NCI-H2171 (cell line): ENCODE measurements around the gene MFSD12.

Experiments used
- DNase-seq: peaks from one replicate; lab custom pipeline; 2025; lab: John Stamatoyannopoulos, UW

The MFSD12 gene

DNA sequence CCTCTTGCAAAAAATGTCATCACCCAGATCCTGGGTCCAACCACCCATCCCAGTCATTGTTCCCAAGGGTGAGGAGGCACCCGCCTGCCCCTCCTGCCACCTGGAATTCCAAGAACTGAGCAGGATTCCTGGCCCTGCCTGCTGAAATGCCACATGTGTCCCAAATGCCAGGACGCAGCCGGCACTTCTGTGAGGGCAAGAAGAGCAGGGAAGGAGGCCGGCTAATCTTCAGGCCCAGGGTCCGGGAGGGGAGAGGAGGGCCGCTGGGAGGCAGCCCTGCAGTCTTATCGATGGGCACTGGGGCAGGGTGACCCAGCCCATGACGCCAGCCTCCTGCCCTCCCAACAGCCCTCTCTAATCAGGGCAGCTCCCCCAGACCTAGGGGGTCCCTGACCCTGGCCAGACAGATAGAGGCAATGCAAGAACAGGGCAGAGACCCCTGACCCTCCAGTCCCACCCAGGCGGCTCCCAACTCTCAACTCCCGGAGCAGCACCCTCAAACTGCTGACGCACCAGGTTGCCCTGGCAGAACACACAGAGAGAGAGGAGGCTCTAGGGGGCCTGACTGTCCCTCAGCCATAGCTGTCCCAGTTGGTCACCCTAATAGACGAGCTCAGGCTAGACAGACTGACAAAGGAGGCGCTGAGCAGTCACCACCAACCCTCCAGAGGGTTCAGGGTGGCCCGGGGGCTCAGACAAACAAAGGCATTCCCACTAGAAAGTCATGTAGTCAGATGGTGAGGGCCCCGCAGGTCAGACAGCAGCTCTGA is 1.5 kb downstream of the MFSD12 start:
- no peak for DNase-seq

DNA sequence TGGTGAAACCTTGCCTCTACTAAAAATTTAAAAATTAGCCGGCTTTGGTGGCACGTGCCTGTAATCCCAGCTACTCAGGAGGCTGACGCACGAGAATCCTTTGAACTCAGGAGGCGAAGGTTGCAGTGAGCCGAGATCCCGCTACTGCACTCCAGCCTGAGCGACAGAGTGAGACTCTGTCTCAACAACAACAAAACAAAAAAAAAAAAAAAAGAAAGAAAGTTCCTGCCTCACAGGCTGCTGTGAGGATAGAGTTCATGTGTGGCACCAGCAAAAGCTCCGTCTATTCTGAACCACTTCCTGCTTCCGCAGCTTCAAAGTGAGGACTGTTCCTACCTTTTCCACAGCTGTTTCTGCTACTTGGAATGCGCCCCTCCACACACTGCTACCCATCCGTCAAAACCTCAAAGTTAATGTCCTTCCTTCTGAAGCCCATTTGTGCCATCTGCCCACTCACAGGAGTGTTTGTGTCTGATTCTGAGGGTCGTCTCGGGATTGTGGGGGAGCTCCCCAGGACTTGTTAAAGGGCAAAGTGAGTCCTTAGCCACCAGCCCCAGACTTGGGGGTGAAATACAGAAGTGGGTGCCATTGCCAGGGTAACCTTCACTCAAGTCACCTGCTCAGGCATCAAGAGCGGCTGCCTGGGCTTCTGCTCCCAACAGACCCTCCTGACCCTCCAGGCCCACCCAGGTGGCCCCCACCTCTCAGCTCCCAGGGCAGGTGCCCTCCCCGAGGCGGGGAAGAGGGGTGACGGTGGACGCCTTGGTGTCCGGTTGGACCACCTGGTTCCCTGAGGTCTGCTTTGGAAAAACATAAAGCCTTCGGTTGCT is 2.9 kb downstream of the MFSD12 start:
- no peak for DNase-seq

DNA sequence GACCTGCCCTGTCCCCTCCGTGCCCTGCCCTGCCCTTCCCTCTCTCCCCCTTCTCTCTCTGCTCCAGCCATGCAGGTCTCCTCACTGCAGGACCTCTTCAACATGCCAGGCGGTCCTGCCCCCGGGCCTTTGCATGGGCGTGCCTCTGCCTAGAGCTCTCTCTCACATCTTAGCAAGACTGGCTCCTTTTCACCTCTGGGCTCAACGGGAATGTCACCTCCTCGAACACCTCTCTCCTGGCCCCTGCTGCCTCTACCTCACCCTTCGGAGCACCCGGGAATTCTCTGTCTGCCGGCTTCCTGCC is 5.6 kb downstream of the MFSD12 start:
- DNase-seq = no peak

DNA sequence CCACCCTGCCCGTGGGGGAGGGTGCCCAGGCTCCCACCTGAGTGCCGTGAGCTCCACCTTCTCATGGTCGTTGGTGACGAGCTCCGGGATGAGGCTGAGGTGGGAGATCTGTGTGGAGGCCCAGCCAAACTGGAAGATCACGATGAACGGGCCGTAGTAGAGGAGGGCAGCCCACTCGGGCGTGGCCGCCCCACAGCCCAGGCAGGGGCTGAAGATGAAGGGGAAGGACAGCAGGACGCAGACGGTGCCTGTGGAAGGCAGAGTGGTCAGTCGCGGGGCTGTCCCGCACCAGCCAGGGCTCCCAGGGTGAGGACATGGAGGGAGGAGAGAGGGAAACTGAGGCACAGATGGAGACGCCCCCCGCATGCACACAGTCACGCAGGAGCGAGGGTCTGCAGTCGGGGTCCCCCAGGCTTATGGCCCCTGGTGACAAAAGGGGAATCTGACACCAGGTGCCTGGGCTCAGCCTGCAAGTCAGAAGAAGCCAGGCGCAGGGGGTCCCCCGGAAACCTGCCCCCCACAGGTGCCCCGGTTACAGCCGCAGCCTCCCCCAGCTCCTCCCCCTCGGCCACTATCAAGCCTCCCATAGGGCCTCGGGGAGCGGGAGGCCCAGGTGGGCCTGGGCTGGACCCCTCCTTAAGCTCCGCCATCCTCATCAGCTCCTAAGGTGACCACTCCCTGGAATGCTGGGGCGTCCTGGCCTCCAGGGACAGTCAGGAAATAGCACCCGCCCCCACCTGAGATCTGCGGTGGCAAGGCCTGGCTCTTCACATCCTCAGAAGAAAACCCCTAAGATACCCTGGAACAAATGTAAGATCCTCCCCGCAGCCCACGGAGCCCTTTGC is 6.2 kb downstream of the MFSD12 start:
- DNase-seq = no peak

DNA sequence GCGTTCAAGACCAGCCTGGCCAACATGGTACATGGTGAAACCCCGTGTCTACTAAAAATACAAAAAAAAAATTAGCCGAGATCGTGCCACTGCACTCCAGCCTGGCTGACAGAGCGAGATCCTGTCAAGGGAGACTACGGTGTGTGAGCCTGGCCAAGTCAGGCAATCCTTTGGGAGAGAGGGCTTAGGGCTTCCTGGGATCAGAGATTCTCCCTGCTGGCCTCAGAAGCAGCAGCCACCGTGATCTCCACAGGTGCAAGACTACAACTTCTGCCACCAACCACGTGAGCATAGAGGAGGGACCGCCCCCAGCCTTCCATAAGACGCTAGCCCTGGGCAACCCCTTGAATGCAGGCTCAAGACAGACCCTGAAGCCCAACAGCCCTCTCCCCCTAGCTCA is 7.6 kb downstream of the MFSD12 start:
- DNase-seq = no peak

DNA sequence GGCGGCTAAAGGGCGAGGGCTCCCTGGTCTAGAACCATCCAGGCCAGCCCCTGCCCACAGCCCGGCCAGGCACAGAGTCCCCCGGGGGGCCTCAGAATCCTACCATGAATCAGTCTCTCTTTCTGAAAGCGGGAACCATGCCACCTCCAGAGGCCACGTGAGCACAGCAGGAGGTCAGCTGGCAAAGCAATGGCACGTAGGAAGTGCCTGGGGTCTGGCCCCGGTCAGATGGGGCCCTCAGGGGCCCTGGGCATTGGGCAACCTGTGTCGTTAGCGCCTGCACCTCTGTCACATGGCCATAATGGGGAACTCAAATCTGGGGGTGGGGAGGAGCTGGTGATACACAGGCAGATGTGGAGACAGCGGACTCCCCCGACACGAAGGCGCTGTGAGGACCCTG is 8.8 kb downstream of the MFSD12 start:
- no peak for DNase-seq

DNA sequence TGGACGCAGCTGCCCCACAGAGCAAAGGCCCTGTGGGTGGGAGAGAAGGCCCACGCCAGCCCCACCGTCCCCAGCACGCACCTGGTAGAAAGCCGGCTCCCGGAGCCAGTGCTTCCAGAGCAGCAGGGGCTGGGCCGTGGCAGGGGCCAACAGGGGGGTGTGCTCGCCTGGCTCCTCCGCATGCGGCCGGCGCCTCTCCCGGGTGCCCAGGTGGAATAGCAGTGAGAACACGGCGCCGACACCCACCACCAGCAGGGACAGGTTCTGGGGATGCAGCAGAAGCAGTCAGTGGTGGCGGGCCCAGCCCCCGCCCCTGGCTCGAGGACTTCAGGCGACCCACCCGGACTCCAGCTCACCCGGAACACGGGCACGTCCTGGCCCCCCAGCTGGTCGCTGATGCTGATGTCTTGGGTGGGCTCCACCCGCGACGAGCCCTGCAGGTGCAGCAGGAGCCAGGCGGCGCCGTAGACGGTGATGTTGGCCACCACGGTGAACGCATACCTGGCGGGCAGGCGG is 9.6 kb downstream of the MFSD12 start:
- DNase-seq = no peak

DNA sequence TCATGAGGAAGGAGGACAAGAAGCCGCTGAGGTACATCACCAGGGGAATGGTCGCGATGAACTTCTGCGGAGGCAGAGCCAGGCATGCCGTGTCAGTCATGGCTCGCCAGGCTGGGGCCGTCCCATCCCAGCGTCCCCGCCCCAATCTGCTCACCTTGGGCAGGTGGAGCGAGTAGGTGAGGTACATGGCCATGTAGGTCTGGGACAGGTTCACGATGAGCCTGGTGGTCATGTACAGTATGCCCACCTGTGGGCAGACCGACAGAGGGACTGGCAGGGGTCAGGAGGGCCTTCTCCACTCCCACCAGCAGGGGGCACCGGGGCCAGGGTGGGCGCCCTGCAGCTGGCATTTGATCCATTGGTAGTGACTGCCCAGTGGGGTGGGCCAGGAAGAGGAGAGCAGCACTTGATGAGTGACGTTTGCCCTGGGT is 10.1 kb downstream of the MFSD12 start:
- no peak for DNase-seq

DNA sequence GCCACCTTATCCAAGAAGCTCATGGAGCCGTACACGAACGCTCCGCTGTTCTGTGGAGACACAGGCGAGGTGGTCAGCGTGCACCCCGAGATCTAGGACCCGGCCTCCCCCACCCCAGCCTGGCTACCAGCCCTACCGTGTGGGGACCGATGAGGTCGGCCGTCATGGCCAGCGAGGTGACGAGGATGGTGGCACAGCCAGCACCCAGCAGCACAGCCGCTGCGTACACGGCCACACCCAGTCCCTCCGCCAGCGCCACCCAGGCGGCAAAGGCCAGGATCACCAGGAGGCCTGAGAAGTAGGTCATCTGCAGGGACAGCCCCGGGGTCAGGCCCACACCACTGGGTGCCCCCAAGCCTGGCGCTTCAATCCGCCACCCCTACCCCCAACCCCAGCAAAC is 11.3 kb downstream of the MFSD12 start:
- no peak for DNase-seq

DNA sequence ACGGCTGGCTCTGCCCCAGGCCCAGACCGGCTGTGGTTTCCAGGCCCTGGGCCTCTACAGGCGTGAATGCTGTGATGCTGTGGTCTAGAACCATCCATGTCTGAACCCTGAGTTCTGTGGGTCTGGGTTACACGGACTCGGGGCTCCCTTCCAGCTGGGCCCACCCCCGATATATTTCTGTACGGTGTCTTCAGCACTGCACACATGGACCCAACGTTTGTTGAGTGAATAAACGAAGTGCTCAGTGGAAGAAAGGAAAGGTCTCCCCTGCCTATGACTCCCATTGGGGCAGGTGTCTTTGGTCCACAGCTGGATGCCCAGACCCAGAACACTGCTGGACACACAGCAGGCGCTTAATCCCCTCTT is 11.7 kb downstream of the MFSD12 start:
- no peak for DNase-seq

DNA sequence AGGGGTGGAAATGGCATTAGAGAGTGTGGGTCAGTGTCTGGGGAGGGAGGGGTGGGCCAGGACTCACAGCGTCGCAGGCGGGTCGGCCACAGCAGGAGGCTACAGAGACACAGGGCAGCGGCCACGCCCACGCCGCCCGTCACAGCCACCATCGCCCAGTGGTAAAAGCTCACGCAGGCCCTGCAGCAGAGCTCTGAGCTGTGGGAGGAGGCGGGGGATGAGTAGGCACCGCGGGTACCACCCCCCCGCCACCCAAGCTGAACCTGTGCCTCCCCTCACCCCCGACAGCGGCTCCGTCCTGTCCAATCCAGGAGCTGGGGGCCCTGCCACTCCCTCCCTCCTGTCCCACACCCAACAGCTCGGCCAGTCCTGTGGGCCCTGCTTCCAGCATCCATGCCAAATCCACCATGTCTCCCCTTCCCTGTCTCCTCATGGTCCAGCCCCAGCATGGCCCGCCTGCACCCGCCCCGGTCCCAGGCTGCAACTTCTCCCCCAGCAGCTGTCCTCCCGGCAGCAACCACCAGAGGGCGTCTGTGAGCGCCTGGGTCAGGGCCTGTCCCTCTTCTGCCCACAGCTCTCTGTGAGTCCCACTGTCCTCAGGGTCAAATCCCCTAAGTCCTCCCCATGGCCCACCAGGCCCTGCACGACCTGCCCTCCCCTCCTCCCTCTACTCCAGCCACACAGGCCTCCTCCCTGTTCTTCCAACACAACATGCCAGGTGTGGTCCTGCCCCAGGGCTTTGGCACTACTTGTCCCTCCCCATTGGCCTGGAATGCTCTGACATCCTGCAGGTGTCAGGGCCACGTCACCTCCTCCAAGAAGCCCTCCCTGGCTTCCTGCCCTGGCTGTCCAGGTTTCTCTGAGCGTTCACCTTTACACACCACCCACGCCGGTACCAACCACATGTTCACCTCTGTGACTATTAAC is 12.4 kb downstream of the MFSD12 start:
- no peak for DNase-seq

DNA sequence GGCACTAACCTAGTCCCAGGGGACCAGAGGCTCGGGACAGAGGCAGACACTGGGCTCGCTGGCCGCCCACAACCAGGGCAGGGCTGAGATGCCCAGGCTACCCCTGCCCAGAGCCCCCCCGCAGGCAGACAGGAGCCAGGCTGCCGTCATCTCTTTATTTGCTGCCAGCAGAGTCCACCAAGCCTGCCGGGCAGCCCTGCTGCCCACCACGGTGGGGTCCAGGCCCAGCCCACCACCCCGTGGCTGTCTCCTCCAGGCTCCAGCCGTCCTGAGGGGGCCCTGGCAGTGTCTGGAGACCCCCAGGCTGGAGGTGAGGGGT is 13.4 kb downstream of the MFSD12 start:
- DNase-seq = no peak

DNA sequence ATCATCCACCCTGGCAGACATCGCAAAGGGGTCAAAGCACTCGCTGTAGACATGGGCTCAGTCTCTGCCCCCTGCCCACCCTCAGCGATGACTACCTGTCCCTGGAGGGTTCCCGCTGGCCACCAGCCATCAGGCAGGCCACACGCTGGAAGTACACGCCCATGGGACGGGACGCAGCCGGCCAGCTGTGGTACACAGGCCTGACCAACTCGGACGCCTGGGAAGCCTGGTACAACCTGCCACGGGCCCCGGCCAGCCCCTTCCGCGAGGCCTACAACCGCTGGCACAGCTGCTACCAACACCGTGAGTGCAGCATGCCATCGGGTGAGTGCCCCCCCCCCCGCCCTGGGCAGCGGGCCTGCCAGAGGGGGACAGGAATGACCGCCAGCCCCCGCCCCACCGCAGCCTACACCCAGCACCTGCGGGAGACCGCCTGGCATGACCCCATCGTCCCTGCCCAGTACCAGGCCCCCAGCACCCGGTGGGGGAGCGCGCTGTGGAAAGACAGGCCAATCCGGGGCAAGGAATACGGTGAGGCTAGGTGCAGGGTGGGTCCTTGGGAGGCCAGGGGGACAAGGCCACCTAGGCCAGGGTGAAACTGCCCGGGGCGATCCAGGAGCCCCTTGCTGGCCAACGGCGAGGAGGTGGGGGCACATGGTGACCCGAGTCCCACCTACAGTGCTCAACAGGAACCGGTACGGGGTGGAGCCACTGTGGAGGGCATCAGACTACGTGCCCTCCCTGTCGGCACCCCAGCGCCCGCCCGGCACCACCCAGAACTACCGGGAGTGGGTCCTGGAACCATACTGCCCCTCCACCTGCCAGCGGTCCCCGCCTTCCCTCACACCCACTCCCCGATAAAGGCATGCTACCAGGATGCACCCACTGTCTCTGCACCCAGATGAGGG is 14.0 kb downstream of the MFSD12 start:
- no peak for DNase-seq

DNA sequence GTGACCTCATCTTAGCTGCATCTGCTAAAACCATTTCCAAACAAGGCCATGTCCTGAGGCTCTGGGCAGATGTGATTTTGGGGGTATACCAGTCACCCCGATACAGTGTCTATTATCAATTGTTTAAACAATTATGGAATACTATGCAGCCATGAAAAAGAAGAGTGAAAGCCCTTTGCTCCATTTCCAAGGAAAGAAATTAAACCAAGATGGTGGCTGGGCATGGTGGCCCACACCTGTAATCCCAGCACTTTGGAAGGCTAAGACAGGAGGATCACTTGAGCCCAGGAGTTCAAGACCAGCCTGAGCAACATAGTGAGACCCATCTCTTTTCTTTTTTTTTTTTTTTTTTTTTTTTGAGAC is 17.6 kb downstream of the MFSD12 start:
- no peak for DNase-seq

DNA sequence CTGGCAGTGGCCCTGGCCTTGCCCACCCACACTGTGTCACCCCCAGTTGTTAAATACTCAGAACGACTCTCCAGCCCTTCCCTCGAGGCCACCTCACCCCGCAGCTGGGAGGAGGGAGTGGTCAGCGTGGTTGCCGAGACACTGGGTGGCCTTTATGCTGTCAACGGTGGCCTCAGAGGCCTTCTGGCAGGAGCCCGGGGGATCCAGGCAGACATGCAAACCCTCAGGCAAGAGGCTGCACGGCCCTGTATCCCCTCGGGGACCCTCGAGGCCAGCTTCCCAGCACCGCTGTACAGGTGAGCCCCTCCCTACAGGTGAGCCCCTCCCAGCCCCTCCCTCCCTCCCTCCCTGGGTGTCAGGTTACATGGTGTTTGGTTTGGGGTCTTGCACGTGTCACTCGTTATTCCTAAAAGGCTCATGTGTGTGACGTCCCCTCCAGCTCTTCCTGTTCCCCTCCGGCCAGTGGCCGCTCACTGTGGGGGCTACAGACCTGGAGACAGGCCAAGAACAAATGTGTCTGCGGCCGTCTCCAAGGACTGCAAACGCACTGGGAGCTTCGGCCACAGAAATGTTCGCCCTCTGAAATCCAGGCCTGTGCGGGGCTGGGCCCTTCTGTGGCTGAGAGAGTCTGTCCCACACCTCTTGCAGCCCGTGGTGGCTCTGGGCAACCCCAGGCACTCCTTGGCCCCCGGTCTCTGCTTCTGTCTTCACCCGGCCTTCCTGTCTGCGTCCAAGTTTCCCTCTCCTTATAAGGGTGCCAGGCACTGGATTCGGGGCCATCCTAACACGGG is 18.2 kb downstream of the MFSD12 start, which contains the start of gene TEKTIP1:
TEKTIP1 (plus strand) TSS at position 210 of the 791 bp plus-strand sequence; CDS start at position 214, 4 bp downstream.
- DNase-seq = peak; percentile 23

DNA sequence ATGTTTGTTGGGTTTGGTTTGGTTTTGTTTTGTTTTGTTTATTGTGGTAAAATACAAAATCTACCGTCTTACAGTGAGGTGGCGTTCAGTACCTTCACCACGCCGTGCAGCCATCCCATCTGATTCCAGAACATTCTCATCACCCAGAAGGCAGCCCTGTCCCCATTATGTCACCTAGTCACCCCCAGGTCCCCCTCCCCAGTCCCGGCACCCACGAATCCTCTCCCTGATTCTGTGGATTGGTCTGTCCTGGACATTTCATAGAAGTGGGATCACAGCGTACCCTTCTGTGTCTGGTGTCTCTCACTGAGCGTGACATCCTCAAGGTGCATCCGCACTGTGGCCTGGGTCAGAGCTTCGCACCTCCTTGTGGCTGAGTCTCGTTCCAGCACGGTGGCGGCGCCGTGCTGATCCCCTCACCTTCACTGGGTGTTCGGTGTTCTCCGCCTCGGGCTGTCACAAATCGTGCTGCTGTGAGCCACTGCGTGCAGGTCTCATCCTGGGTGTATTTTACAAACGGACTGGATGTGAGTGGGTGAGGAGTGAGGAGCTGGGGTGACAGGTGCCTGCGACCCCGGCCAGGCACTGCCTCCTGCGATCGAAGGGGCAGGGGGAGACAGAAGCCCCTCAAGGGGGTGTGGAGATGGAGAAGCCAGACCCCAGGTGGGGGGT is 19.0 kb downstream of the MFSD12 start:
- DNase-seq = no peak

DNA sequence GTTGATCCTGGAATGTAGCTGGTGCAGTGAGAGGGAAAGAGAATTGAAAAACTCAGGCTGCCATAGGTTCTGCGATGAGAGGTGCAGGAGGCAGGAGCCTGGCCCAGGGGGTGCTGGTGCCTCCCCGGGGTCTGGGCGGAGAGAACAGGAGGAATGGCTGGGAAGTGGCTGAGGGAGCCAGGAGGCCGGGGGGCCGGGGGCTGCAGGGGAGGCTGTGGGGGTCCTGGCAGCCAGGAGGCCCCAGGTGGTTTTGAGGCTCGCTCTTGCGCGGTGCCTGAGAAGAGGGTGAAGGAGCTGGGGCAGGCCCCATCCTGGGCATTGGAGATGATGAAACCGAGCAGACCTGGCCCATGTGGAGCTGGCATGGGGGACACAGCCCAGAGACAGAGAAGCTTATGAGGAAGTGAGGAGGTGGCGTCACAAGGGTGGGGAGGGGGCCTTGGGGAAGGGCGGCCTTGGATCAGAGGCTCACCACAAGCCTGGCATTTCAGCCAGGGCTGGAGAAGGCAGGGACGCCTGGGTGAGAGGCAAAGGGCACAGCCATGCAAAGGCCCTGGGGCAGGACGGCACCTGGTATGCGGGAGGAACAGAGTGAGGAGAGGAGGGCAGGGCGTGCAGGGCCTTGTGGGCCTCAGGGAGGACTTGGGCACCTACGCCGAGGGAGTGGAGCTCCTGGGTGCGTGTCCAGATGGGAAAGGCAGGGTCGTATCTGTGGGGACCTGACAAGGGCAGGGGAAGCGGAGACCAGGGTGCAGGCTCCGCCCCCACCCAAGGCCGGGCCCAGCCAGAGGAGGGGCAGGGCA is 19.7 kb downstream of the MFSD12 start:
- no peak for DNase-seq

DNA sequence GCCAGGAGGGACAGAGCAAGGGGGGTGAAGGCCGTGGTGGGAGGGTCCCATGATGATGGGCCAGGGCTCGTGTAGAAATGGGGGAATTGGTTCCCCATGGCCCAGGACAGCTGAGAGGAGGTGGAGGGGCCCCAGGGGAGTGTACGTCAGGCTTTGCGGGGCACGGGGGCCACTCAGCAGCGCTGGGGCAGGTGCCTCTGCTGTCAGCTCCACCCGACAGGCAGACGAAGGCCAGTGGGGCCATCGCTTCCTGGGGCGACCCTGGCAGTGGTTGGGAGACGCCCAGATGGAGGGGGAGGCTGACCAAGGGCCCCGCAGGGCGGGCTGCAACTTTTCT is 20.3 kb downstream of the MFSD12 start:
- no peak for DNase-seq
